ENCODE data around the gene AFF3.

DNA sequence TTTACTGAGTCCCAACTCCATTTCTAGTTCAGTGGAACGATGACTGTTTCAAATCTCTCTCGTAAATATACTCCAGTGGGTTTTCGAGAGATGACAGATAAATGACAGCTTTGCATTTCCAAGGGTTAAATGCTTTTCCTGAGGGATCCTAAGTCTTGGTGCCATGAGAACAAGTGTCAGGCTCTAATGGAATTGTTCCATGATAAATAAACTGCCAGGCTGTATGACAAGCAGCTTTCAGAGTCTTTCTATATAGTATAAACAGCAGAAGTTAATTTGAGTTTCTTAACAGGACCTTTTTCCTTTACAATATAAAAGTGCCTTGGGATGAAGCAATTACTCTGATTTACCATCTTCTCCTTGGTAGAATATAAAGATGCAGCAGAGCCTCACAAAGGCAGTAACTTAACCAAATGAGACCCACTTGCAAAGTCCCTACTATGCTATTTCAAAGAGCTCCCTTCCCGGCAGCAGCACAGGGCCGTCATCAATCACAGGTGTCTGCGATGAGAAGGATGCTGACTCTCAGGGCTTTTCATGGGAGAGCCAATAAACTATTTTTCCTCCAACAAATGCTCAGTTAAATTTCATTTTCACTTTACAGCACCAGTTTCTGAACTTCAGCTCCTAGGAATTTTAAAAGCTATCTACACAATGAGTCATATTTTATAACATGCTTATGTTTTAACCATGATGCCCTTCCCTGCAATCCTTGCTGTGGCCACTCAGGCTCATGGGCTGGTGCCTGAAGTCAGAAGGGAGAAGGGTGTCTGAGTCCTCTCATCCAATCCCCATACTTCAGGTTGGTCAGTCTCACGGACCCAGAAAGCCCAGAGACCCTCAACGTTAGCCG lies 123.8 kb downstream of the AFF3 start:
- TF ChIP-seq CTCF (conservative IDR thresholded peaks at IDR 0.05 in 1 of 2, IDR thresholded peaks at IDR 0.05 in 1 of 2; ENCODE audit: extremely low read depth in 1 of 2, insufficient read depth in 1 of 2, low read depth in 1 of 2, low read length in 2 of 2): no peak
- no peak for TF ChIP-seq EZH2 (IDR thresholded peaks at IDR 0.05; ENCODE audit: borderline replicate concordance, low read length)

Measured in mammary epithelial cell (primary cell).